Inferior parietal cortex (tissue), 1 donor: Measurements from ENCODE around the gene NHS.
A peak's percentile ranks its signal among the peaks of the same experiment; 100 is the strongest.
"Not testable (repeated sequence)": the region's sequence is repeated elsewhere in the genome, so short reads cannot be mapped to it uniquely, and the experiment has no call there.

ENCODE experiments used
- DNase-seq: peaks from one replicate; pipeline ENCODE4 v3.0.0-alpha.2; 2016; ENCODE audit errors: extremely low spot score

The NHS gene

GRCh38 chrX:17405225-17405969 is 30.4 kb downstream of the NHS start:
- no peak for DNase-seq

- no peak for DNase-seq
These were observed 34.7 kb downstream of the NHS start for GRCh38 chrX:17409566-17410290.

DNA sequence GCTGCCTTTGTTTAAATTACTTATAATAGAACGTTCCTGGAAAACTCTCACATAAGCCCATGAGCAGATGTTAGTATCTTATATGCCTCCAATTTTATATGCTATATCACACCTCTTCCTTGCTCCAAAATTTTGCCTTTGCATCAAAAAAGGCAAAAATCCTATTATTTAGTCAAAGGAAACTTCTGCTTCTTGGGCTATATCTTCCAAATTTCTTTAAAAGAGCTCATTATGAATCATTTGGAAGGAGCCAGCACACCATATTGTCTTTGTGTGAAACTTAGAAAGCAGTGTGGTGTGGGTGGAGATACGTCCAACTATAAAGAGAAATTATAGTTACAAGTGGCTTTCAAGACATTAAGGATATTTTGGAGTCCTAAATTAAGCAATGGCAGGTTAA is 35.7 kb downstream of the NHS start:
- DNase-seq = peak; percentile 4

- DNase-seq = no peak
These were observed 36.2 kb downstream of the NHS start for GRCh38 chrX:17411205-17411604.

GRCh38 chrX:17412692-17413091 is 37.7 kb downstream of the NHS start:
- no peak for DNase-seq

DNA sequence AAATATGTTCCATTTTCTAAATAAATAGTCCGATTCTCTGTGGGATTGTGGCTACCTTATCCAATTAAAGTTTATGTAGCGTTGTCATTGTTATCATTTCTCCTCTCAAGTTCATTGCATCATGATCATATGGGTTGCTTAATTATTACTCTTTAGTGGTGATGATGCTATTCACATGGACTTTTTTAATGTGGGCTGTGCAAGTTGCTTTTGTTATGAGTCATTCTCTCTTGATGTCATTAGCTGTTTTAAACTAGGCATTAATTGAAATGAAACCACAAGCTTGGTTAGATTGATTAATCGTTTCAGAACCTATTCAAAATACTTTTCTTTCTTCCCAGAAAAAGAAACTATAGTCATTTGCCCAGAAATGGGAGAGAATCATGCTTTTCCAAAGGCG is 38.2 kb downstream of the NHS start:
- DNase-seq = no peak

- DNase-seq = no peak
These were observed 39.1 kb downstream of the NHS start for GRCh38 chrX:17414027-17414658.

- no peak for DNase-seq
These were observed 39.8 kb downstream of the NHS start for GRCh38 chrX:17414839-17415238.

DNA sequence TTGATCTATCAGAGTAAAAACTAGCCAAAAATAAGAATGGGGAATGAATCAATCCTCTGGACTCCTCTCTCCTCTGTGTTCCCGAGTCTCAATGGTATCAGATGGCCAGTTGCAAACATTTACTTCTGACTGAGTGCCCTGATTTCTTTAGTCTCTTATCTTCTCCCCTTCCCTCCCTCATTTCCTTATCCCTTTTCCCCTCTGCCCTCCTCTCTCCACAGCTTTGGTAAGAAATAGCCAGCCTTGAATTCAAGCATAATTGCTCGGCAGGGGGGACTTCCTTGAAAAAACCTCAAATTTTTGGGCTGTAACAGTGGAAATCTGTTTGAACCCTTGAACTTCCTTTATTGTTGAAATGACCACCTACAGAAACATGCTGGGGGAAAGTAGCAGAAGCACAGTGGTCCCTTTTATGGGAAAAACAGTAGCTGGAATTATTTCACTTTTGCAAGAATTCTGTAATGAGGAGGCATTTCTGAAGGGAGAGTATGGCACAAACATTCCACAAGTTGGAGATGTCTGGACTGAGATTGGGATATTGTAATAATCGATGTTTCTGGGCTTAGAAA is 40.3 kb downstream of the NHS start:
- DNase-seq = no peak

DNA sequence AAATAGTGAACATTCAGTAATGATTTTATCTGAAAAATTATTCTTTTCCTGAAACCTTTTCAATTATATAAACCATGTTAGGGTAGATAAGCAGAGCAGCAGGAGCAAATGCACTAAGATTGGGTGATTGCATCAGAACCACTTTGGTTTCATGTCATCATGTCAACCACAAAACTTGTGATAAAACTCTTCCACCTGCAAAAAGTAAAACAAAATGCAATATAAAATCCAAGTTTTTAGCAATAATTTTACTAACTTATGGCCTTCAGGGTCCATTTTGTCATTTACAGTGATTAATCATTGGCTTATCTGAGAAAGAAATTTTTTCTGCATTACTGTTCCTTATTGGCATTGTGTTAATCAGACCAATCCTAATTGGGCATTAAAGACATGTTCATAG is 42.4 kb downstream of the NHS start:
- DNase-seq = no peak

DNA sequence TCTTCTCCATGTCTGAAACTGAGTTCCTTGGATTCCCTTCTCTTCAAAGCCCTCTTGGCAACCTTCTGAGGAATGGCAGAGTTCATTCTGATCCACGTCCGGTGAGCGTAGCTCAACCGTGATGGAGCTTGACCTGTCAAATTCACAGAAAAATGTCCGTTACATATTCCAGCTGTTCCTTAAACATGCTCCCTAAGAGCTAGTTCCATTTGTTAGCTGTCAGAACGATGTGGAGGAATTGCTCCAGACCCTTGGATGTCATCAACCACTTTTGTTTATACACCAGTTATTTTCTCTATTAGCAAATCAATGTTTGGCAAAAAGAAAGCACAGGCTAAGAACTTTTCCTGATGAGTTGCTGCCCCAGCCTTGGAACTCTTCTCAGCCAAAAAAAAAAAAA is 50.1 kb downstream of the NHS start:
- DNase-seq = no peak

- DNase-seq = no peak
These were observed 50.6 kb downstream of the NHS start for GRCh38 chrX:17425551-17425950.

GRCh38 chrX:17431171-17431570 is 56.2 kb downstream of the NHS start:
- DNase-seq = no peak

- DNase-seq = no peak
These were observed 57.2 kb downstream of the NHS start for GRCh38 chrX:17432158-17432557.

DNA sequence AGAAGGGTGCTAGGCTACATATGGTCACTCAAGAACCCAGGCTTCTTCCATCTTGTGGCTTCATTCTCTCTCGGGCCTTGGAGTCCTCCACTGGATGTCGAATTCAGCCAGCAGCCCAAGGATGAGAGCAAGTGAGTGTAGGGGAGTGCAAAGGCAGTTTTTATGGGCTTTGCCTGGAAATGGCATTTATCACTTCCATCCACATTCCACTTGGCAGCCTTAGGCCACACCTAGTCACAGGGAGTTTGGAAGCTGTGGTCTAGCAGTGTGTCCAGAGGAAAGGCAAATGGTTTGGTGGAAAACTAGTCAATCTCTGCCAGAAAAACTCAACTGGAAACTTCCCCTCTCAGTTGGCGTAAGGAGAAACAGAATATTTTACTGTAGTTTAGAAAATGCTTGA is 59.0 kb downstream of the NHS start:
- no peak for DNase-seq

GRCh38 chrX:17435476-17435875 is 60.5 kb downstream of the NHS start:
- DNase-seq = no peak

DNA sequence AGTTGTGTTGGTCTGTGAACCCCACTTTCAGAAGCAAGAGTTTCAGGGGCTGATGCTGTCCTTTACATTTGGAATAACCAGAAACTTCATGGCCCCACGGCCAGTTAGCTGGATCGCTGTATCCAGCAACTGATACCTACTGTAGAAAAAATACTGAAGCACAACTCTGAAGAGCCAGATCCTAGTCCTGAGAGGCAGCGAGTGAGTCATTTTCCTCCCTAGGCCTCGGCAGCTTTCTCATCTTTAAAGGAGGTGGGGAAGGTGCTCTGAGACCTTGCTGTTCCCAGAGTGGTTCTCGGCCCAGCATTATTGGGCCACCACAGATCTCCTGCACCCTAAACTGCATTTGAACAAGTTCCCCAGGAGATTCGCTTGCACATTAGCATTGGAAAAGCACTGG is 63.2 kb downstream of the NHS start:
- DNase-seq = no peak

DNA sequence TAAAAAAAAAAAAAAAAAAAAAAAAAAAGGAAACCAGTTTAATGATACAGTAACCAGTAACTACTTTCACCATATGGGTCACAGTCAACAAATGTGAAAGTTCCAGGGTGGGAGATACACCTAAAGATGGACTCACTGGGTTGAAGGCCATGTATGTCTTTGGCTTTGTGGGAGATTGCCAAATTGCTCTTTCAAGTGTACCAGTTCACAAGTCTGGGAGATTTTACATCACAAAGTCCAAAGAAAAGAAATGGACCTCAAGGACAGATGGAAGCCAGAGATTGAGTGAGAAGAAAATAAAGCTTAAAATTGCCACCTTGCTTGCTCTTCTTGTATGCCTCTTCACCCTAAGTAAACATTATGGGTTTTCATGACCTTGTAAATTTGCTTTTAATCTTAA is 65.3 kb downstream of the NHS start:
- DNase-seq = no peak

- DNase-seq = no peak
These were observed 65.8 kb downstream of the NHS start for GRCh38 chrX:17440836-17441235.

DNA sequence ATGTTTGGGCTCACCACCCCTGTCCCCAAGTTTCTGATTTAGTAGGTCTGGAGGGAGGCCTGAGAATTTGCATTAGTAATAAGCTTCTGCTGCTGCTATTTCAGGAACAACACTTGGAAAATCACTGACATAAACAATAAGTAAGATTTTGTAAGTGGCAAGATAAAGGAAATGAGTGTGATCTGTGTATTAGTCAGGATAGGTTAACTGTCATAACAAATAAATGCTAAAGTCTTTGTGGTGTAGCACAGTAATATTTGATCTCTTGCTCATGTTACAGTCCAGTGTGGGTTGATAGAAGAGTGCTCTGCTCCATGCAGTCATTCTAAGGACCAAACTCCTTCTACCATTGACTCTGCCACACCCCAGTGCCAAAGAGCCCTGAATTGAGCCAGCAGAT is 67.0 kb downstream of the NHS start:
- DNase-seq = no peak

- no peak for DNase-seq
These were observed 67.9 kb downstream of the NHS start for GRCh38 chrX:17442898-17443297.

DNA sequence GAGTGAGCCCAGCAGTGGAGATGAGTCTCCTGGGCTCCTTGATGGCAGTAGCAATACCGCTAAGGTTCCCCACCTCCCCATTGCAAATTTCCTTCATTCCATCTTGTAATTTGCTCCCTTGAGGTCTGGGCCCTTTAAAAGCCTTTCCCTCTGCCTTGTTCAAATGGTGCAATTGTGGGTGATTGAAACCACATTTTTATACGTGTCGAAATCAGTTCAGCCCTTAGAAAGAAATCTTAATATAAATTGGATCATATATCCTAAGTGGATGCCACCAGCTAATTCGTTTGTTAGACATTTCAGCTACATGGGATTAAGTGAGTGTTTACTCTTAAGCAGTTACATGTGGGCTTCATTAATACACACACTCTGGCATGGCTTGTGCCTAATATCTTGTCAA is 68.6 kb downstream of the NHS start:
- DNase-seq = no peak

- DNase-seq = not testable (repeated sequence)
These were observed 71.3 kb downstream of the NHS start for GRCh38 chrX:17446269-17446668.
